AG04450 (cell line): Measurements from ENCODE around the gene IL26. TPM values are rescaled to one million over a fixed set of nuclear protein-coding genes. Genes with fewer than 3 reads are reported as not detected.

Source experiments
- CTCF ChIA-PET: fragments of 300-600, 350-600 bp; formaldehyde crosslinking; extraction: SDS; loops from one replicate; lab custom pipeline; 2022; ENCODE audit warnings: antibody characterized with exemption, inconsistent platforms; lab: Charles Lee
- POLR2A ChIA-PET: fragments of 350-600 bp; formaldehyde crosslinking; extraction: SDS; loops from one replicate; lab custom pipeline; 2021; ENCODE audit warnings: antibody characterized with exemption, inconsistent platforms; lab: Yijun Ruan, JAX
- DNase-seq: peaks from one replicate; pipeline ENCODE4 v3.0.0-alpha.2; 2011; ENCODE audit warnings: low read depth, low spot score
- H3K27ac ChIP-seq: one replicate; pipeline ENCODE4 v1.5.1; 2012; ENCODE audit warnings: low read depth, low read length, control low read depth
- H3K27me3 ChIP-seq: one replicate; pipeline ENCODE4 v1.6.0; 2012; ENCODE audit warnings: low read length; ENCODE audit not compliant: control insufficient read depth, insufficient read depth
- H3K4me3 ChIP-seq: 2 replicates; pipeline ENCODE4 v1.5.1; 2011; ENCODE audit warnings: mild to moderate bottlenecking, low read depth, low read length, control low read depth
- H3K9me3 ChIP-seq: 2 replicates; pipeline ENCODE4 v1.5.1; 2012; ENCODE audit warnings: low read length; ENCODE audit not compliant: control insufficient read depth, insufficient read depth
- CTCF ChIP-seq: IDR thresholded peaks from 2 replicates; pipeline ENCODE4 v1.5.1; 2011; ENCODE audit warnings: low read depth, low read length, control low read depth, inconsistent platforms
- polyA plus RNA-seq: library from polyadenylated mRNA; depleted of rRNA; stranded (reverse); fragments of >200 nt; gene quantifications from 2 replicates; pipeline ENCODE4 v1.2.3, GENCODE V29; 2011

IL26 gene
- polyA plus RNA-seq, 1 experiment, result not detected

- CTCF ChIA-PET, result interaction anchor here (0.6 kb wide), 1 partner anchor 11 kb away, joined by 3 read pairs; no protein-coding TSS in a partner anchor
- Histone ChIP-seq H3K9me3 (no peaks in the 10 kb centered on the region), H3K4me3 (no peak overlapping the region), H3K27ac (no peak overlapping the region), H3K27me3 (no peaks in the 10 kb centered on the region)
- DNase-seq, result no peak
- POLR2A ChIA-PET, result no interaction called here
- TF ChIP-seq CTCF, result no peak
These were observed 43.4 kb upstream of the IL26 start for GRCh38 chr12:68268967-68269366.

- CTCF ChIA-PET, result no interaction called here
- POLR2A ChIA-PET, result no interaction called here
- DNase-seq, result peak; percentile 54
- peak overlapping the region; percentile 69 for H3K27ac ChIP-seq
- H3K9me3 ChIP-seq, result no peaks in the 10 kb centered on the region
- H3K27me3 ChIP-seq, result no peaks in the 10 kb centered on the region
- no peak for TF ChIP-seq CTCF
- H3K4me3 ChIP-seq, result no peak overlapping the region
These were observed 42.3 kb upstream of the IL26 start for GRCh38 chr12:68267892-68268396.

GRCh38 chr12:68264857-68265256, 39.2 kb upstream of the IL26 start:
- H3K9me3 ChIP-seq, result no peaks in the 10 kb centered on the region
- no peak for DNase-seq
- H3K4me3 ChIP-seq, result no peak overlapping the region
- no peaks in the 10 kb centered on the region for H3K27me3 ChIP-seq
- CTCF ChIA-PET, result interaction anchor here (0.7 to 1.7 kb wide), 2 partner anchors 41 to 82 kb away, joined by 3 to 5 read pairs; no protein-coding TSS in a partner anchor
- POLR2A ChIA-PET, result no interaction called here
- TF ChIP-seq CTCF, result no peak
- peak overlapping the region; percentile 32 for H3K27ac ChIP-seq

- no peak for TF ChIP-seq CTCF
- H3K9me3 ChIP-seq, result no peaks in the 10 kb centered on the region
- H3K27ac ChIP-seq, result peak overlapping the region; percentile 31
- no peak overlapping the region for H3K4me3 ChIP-seq
- no peaks in the 10 kb centered on the region for H3K27me3 ChIP-seq
- POLR2A ChIA-PET, result no interaction called here
- CTCF ChIA-PET, result interaction anchor here (1.7 kb wide), 1 partner anchor 41 kb away, joined by 5 read pairs; no protein-coding TSS in a partner anchor
- DNase-seq, result no peak
These were observed 38.7 kb upstream of the IL26 start for GRCh38 chr12:68264158-68264855.

- ChIA-PET POLR2A (no interaction called here), CTCF (no interaction called here)
- Histone ChIP-seq H3K27ac (no peak overlapping the region), H3K4me3 (no peak overlapping the region), H3K27me3 (no peaks in the 10 kb centered on the region), H3K9me3 (no peaks in the 10 kb centered on the region)
- TF ChIP-seq CTCF, result no peak
- DNase-seq, result no peak
These were observed 37.8 kb upstream of the IL26 start for GRCh38 chr12:68263366-68263765.
